HL-60 (cell line): Measurements from ENCODE around the gene AKT3.
A peak's percentile ranks its signal among the peaks of the same experiment; 100 is the strongest.

ENCODE experiments used
- DNase-seq, 2 experiments: peaks; one replicate each; pipeline ENCODE4 v3.0.0-alpha.2; 2010 to 2020; ENCODE audit warnings: low read depth in 1 of 2, low spot score in 1 of 2
- H3K27ac ChIP-seq: fragments of 250-450 bp; sonication (Bioruptor Pico); replicated peaks from 2 replicates; pipeline ENCODE4 v1.5.1; 2020; ENCODE audit warnings: mild to moderate bottlenecking, moderate library complexity
- H3K27me3 ChIP-seq: fragments of 250-450 bp; sonication (Bioruptor Pico); 2 replicates; pipeline ENCODE4 v1.5.1; 2021; ENCODE audit warnings: mild to moderate bottlenecking, moderate library complexity; ENCODE audit not compliant: insufficient read depth, poor library complexity, severe bottlenecking
- H3K4me3 ChIP-seq: replicated peaks from 2 replicates; pipeline ENCODE4 v1.5.1; 2011; ENCODE audit warnings: mild to moderate bottlenecking, control low read depth, low read length; ENCODE audit not compliant: insufficient read depth
- CTCF ChIP-seq: IDR thresholded peaks from one replicate; pipeline ENCODE4 v1.5.1; 2011; ENCODE audit warnings: low read length, control low read depth, inconsistent platforms; ENCODE audit not compliant: insufficient read depth
- GABPA ChIP-seq: IDR thresholded peaks from 2 replicates; pipeline ENCODE4 v1.6.1; 2012; ENCODE audit warnings: low read depth
- POLR2AphosphoS5 ChIP-seq: IDR thresholded peaks from 2 replicates; pipeline ENCODE4 v1.6.1; 2012; ENCODE audit warnings: low read depth
- REST ChIP-seq: IDR thresholded peaks from 2 replicates; pipeline ENCODE4 v1.6.1; 2012; ENCODE audit warnings: low read depth; ENCODE audit not compliant: insufficient replicate concordance
- SPI1 ChIP-seq: IDR thresholded peaks from 2 replicates; pipeline ENCODE4 v1.6.1; 2012; ENCODE audit warnings: low read depth, mild to moderate bottlenecking, borderline replicate concordance

AKT3 gene

GRCh38 chr1:243495442-243496186 is 354.4 kb downstream of the AKT3 start:
- Histone ChIP-seq H3K27ac (peak overlapping the region; percentile 59), H3K4me3 (0 out of 2 replicates have a peak overlapping the region, but pooled peaks have one; percentile 1), H3K27me3 (no peaks in the 10 kb centered on the region)
- peak; percentile 63 to 70 for DNase-seq
- TF ChIP-seq CTCF (no peak), SPI1 (peak; percentile 94)

- no peaks in the 10 kb centered on the region for H3K27me3 ChIP-seq
- no peak for DNase-seq
- no peak overlapping the region for H3K27ac ChIP-seq
- TF ChIP-seq REST (no peak), CTCF (no peak), SPI1 (no peak), GABPA (no peak), POLR2AphosphoS5 (no peak)
- H3K4me3 ChIP-seq: no peak overlapping the region
Measured at GRCh38 chr1:243494741-243495431, 355.2 kb downstream of the AKT3 start.

GRCh38 chr1:243493156-243494129 is 356.6 kb downstream of the AKT3 start:
- no peak for TF ChIP-seq GABPA
- TF ChIP-seq REST: no peak
- TF ChIP-seq CTCF: no peak
- TF ChIP-seq POLR2AphosphoS5: no peak
- TF ChIP-seq SPI1: no peak
- H3K27ac ChIP-seq: no peak overlapping the region
- DNase-seq: no peak
- no peak overlapping the region for H3K4me3 ChIP-seq
- H3K27me3 ChIP-seq: no peaks in the 10 kb centered on the region
